SU-DHL-6 (cell line): Measurements from ENCODE around the gene IGFL4.

ENCODE experiments used
- H2AFZ ChIP-seq: fragments of 200-600 bp; sonication (generic); 2 replicates; pipeline ENCODE4 v1.6.1; 2014; ENCODE audit warnings: low read depth, mild to moderate bottlenecking, moderate library complexity, mixed read lengths, antibody characterized with exemption, low read length; ENCODE audit not compliant: severe bottlenecking
- H3F3A ChIP-seq: fragments of 200-600 bp; shearing (Covaris generic); 2 replicates; pipeline ENCODE4 v1.6.0; 2016; ENCODE audit warnings: antibody characterized with exemption, mild to moderate bottlenecking; ENCODE audit not compliant: insufficient read depth
- H3K27ac ChIP-seq: fragments of 200-600 bp; sonication (generic); 2 replicates; pipeline ENCODE4 v1.5.1; 2016; ENCODE audit warnings: low read depth, mild to moderate bottlenecking, low read length, moderate library complexity, mixed read lengths
- H3K27me3 ChIP-seq: fragments of 200-600 bp; sonication (generic), shearing (Covaris generic); 2 replicates; pipeline ENCODE4 v1.6.0; 2014; ENCODE audit warnings: mild to moderate bottlenecking, low read length
- H3K36me3 ChIP-seq: fragments of 200-600 bp; sonication (generic); 2 replicates; pipeline ENCODE4 v1.6.1; 2014; ENCODE audit warnings: mild to moderate bottlenecking, low read length, mixed read lengths
- H3K4me2 ChIP-seq: fragments of 300-600, 200-600 bp; shearing (Covaris generic), sonication (generic); 2 replicates; pipeline ENCODE4 v1.6.0; 2014; ENCODE audit warnings: low read length, low read depth, mild to moderate bottlenecking; ENCODE audit not compliant: poor library complexity, severe bottlenecking
- H3K4me3 ChIP-seq: fragments of 200-600 bp; sonication (generic); 2 replicates; pipeline ENCODE4 v1.5.1; 2014; ENCODE audit warnings: antibody characterized with exemption, low read length, mild to moderate bottlenecking, mixed read lengths; ENCODE audit not compliant: insufficient read depth, poor library complexity, severe bottlenecking
- H3K79me2 ChIP-seq: fragments of 200-600 bp; sonication (generic); 2 replicates; pipeline ENCODE4 v1.6.1; 2014; ENCODE audit warnings: mild to moderate bottlenecking, low read length, moderate library complexity; ENCODE audit not compliant: insufficient read depth
- H3K9ac ChIP-seq: fragments of 200-600 bp; sonication (generic); 2 replicates; pipeline ENCODE4 v1.7.0; 2014; ENCODE audit warnings: mild to moderate bottlenecking, low read length
- H3K9me2 ChIP-seq: fragments of 200-600 bp; sonication (generic); replicated peaks from 2 replicates; pipeline ENCODE4 v1.6.1; 2014; ENCODE audit warnings: low read length; ENCODE audit not compliant: insufficient read depth
- H3K9me3 ChIP-seq: fragments of 200-600 bp; sonication (generic); 2 replicates; pipeline ENCODE4 v1.6.1; 2014; ENCODE audit warnings: low read length, mixed read lengths; ENCODE audit not compliant: insufficient read depth
- H4K20me1 ChIP-seq: fragments of 200-600 bp; sonication (generic); 2 replicates; pipeline ENCODE4 v1.6.1; 2014; ENCODE audit warnings: low read depth, mild to moderate bottlenecking, antibody characterized with exemption, low read length, moderate library complexity, mixed read lengths
- EZH2phosphoT487 ChIP-seq: fragments of 200-600 bp; sonication (generic), shearing (Covaris generic); conservative IDR thresholded peaks from 2 replicates; pipeline ENCODE4 v1.6.1; 2018; ENCODE audit warnings: mild to moderate bottlenecking, antibody characterized with exemption, low read length, moderate library complexity, mixed read lengths
- TF ChIP-seq, protein P1 (sequence below): fragments of 200-600 bp; sonication (generic); IDR thresholded peaks from one replicate; pipeline ENCODE4 v1.5.1; 2017; ENCODE audit warnings: antibody characterized with exemption, mild to moderate bottlenecking, low read length, moderate library complexity; ENCODE audit not compliant: insufficient read depth, poor library complexity, severe bottlenecking

Gene IGFL4

DNA sequence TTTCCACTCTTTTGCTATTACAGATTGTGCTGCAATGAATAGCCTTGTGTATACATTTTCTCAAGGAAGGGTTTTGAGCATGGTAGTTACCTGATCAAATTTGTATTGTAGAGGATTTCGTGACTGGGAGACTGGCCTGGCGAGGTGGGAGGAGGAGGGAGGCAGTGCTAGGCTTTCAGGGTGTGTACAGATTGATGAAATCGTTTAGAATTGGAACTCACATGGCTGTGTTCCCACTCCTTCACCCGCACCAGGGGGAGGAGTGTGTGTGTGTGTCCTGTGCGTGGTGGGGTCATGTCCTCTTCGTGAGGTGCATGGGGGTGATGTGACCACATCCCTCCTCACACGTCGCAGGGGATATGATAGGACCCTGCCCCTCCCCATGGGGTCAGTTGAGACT lies 26.3 kb downstream of the IGFL4 start:
- no peak overlapping the region for H3K9ac ChIP-seq
- H3K79me2 ChIP-seq = no peaks in the 10 kb centered on the region
- no peak overlapping the region for H3K4me3 ChIP-seq
- H3F3A ChIP-seq = peaks cover 9% of the 10 kb centered on the region
- TF ChIP-seq, protein P1, sequence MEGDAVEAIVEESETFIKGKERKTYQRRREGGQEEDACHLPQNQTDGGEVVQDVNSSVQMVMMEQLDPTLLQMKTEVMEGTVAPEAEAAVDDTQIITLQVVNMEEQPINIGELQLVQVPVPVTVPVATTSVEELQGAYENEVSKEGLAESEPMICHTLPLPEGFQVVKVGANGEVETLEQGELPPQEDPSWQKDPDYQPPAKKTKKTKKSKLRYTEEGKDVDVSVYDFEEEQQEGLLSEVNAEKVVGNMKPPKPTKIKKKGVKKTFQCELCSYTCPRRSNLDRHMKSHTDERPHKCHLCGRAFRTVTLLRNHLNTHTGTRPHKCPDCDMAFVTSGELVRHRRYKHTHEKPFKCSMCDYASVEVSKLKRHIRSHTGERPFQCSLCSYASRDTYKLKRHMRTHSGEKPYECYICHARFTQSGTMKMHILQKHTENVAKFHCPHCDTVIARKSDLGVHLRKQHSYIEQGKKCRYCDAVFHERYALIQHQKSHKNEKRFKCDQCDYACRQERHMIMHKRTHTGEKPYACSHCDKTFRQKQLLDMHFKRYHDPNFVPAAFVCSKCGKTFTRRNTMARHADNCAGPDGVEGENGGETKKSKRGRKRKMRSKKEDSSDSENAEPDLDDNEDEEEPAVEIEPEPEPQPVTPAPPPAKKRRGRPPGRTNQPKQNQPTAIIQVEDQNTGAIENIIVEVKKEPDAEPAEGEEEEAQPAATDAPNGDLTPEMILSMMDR = no peak
- no peak for TF ChIP-seq EZH2phosphoT487
- no peaks in the 10 kb centered on the region for H3K27me3 ChIP-seq
- no peaks in the 10 kb centered on the region for H3K36me3 ChIP-seq
- no peaks in the 10 kb centered on the region for H3K9me2 ChIP-seq
- H2AFZ ChIP-seq = no peak overlapping the region
- no peaks in the 10 kb centered on the region for H4K20me1 ChIP-seq
- H3K9me3 ChIP-seq = no peaks in the 10 kb centered on the region
- no peak overlapping the region for H3K27ac ChIP-seq
- H3K4me2 ChIP-seq = no peak overlapping the region

DNA sequence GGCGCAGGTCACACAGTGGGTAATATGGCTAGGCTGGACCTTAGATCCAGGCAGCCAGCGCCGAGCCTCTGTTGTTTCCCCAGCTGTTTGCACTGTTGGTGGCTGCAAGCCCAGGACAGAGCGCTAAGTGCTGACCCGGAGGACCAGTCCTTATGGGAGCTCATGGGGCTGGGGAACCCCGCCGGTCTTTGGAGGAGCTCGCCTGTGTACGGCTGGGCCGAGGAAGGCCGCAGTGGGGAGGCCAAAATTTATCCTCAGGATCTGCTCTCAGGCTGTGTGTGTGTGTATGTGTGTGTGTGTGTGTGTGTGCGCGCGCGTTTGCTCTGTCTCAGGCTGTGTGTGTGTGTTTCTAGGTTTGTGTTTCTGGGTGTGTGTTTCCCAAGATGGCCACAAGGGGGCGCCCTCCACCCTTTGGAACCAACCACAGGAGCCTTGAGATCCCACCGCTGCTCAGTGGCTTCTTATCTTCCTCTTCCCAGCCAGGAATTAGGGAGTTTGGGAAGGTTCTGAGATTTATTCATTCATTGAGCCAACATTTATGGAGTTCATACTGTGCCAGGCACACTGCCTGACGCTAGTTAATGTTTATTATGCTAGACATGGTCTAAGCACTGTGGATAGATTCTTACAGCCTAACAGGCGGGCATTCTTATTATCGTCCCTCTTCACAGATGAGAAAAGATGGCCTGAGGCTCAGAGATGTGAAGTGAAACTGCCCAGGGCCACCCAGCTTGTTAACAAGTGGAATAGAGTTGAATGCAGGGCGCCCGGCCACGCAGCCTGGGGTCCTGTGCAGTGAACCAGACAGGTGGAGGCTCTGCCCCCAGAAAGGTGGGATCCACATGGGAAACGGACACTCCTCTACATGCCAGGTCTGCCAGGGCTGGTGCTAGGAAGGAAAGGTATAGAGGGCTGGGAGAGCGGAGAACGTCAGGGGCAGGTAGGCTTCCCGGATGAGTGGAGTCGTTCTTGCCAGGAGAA lies 31.0 kb downstream of the IGFL4 start:
- H3K27me3 ChIP-seq = no peaks in the 10 kb centered on the region
- H3K9me2 ChIP-seq = no peaks in the 10 kb centered on the region
- no peaks in the 10 kb centered on the region for H3K79me2 ChIP-seq
- no peaks in the 10 kb centered on the region for H4K20me1 ChIP-seq
- H3K27ac ChIP-seq = no peak overlapping the region
- H3K4me3 ChIP-seq = no peak overlapping the region
- H3K36me3 ChIP-seq = no peaks in the 10 kb centered on the region
- no peaks in the 10 kb centered on the region for H3K9me3 ChIP-seq
- TF ChIP-seq, protein P1 = peak; percentile 95
- TF ChIP-seq EZH2phosphoT487 = no peak
- H3F3A ChIP-seq = peaks cover 9% of the 10 kb centered on the region
- H2AFZ ChIP-seq = no peak overlapping the region
- H3K9ac ChIP-seq = no peak overlapping the region
- no peak overlapping the region for H3K4me2 ChIP-seq

DNA sequence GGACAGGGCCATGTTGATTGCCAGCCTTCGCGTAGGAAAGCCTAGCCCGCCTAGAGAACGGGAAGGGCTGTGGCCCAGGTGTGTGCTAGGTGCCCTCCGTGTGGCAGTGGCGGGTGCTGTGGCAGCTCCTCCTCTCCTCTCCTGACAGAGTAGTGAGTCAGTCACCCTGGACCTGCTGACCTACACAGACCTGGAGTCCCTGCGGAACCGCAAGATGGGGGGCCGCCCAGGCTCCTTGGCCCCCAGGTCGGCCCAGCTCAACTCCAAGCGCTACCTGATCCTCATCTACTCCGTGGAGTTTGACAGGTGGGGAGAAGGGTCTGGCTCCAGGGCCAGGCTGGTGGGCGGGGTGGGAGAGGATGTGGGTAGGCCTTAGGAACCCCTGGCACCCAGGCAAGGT lies 34.4 kb downstream of the IGFL4 start:
- Histone ChIP-seq H3K4me2 (no peak overlapping the region), H3K27ac (no peak overlapping the region), H2AFZ (no peak overlapping the region), H4K20me1 (no peaks in the 10 kb centered on the region), H3K4me3 (no peak overlapping the region), H3K9me2 (no peaks in the 10 kb centered on the region), H3K9ac (no peak overlapping the region), H3K27me3 (no peaks in the 10 kb centered on the region), H3K79me2 (no peaks in the 10 kb centered on the region), H3F3A (0 out of 2 replicates have a peak, but pooled peaks cover 2% of the 10 kb centered on the region), H3K36me3 (no peaks in the 10 kb centered on the region), H3K9me3 (no peaks in the 10 kb centered on the region)
- TF ChIP-seq EZH2phosphoT487 = no peak
- TF ChIP-seq, protein P1 = no peak
